ENCODE results near the gene HHLA2. TPM values are rescaled to one million over a fixed set of nuclear protein-coding genes. Genes with fewer than 3 reads are reported as not detected.

HHLA2 gene
- total RNA-seq, 4 donors from 2014 or later, result not detected

- TF ChIP-seq CTCF (IDR thresholded peaks at IDR 0.05; ENCODE audit: low read depth), result no peak
Measured at GRCh38 chr3:108408883-108409799, 112.8 kb downstream of the HHLA2 start.

GRCh38 chr3:108409800-108410178, 113.4 kb downstream of the HHLA2 start:
- no peak for TF ChIP-seq CTCF (IDR thresholded peaks at IDR 0.05; ENCODE audit: low read depth)

GRCh38 chr3:108410531-108410984, 114.2 kb downstream of the HHLA2 start:
- no peak for TF ChIP-seq CTCF (IDR thresholded peaks at IDR 0.05; ENCODE audit: low read depth)

- no peak for TF ChIP-seq CTCF (IDR thresholded peaks at IDR 0.05; ENCODE audit: low read depth)
Measured at GRCh38 chr3:108412121-108412750, 115.9 kb downstream of the HHLA2 start.

GRCh38 chr3:108414007-108414406, 117.7 kb downstream of the HHLA2 start:
- TF ChIP-seq CTCF (IDR thresholded peaks at IDR 0.05; ENCODE audit: low read depth), result no peak

- no peak for TF ChIP-seq CTCF (IDR thresholded peaks at IDR 0.05; ENCODE audit: low read depth)
Measured at GRCh38 chr3:108415661-108416060, 119.3 kb downstream of the HHLA2 start.

GRCh38 chr3:108416111-108416869, 119.9 kb downstream of the HHLA2 start:
- TF ChIP-seq CTCF (IDR thresholded peaks at IDR 0.05; ENCODE audit: low read depth), result no peak
